Muscle of back (tissue), 11 donors: ENCODE data around the gene LDLRAD2. TPM values are rescaled to one million over a fixed set of nuclear protein-coding genes. Genes with fewer than 3 reads are reported as not detected.

Source experiments
- DNase-seq, 3 donors: peaks; one replicate each; pipeline versions ENCODE4 v3.0.0 to v3.0.0-alpha.2; 2013
- polyA plus RNA-seq, 10 donors: library from polyadenylated mRNA; unstranded; fragments of 120-200 nt; gene quantifications; one replicate each; pipeline ENCODE4 v1.2.1, GENCODE V29; 2013; ENCODE audit not compliant: insufficient read length in 10 of 10

Gene LDLRAD2
- polyA plus RNA-seq, 10 donors = 3.7 to 8.9 (median 6.3) TPM

GRCh38 chr1:21857840-21858670 is 46.0 kb downstream of the LDLRAD2 start:
- DNase-seq = no peak

DNA sequence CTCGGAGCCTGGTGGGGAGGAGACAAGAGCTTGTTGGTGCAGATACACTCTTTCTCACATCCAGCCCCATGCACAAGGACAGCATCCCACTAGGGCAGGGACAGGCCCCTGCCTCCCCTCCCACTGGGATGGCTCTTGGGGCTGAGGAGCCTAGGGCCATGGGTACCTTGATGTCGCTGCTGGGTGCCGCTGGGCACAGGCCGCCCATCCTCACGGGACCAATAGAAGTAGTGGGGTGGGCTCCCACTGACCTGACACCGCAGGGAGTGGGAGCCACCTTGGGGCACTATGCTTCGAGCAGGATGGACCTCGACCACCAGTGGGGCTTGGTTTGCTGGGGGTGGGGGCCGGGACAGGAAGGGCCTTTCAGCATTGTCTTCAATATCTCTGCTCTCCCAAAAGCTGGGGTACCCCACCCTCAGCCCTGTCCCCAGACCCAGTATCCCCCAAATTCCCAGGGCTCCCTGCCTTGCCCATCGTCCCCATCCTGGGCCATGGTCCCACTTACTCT is 47.7 kb downstream of the LDLRAD2 start:
- DNase-seq = no peak

- no peak for DNase-seq
These were observed 48.9 kb downstream of the LDLRAD2 start for GRCh38 chr1:21860971-21861370.

- no peak for DNase-seq
These were observed 49.8 kb downstream of the LDLRAD2 start for GRCh38 chr1:21861602-21862429.

DNA sequence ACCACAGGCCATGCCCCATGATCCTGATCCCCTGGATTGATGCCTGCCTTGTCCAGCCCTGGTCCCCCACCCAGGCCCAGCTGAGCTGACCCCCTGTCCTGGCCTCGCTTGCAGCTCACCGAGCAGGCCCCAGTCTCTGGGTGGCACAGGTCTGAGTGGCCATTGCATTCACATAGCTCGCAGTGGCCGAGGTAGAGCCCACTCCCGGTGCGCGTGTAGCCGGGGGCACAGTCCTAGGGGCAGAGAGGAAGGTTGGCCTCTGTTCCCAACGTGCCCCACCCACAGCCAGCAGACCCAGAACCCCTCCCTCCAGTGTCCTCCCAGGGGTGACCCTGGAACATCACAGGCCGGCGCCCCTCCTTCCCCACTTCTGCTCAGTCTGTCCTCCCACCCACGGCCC is 51.9 kb downstream of the LDLRAD2 start:
- no peak for DNase-seq

- DNase-seq = no peak
These were observed 52.7 kb downstream of the LDLRAD2 start for GRCh38 chr1:21864730-21865129.

DNA sequence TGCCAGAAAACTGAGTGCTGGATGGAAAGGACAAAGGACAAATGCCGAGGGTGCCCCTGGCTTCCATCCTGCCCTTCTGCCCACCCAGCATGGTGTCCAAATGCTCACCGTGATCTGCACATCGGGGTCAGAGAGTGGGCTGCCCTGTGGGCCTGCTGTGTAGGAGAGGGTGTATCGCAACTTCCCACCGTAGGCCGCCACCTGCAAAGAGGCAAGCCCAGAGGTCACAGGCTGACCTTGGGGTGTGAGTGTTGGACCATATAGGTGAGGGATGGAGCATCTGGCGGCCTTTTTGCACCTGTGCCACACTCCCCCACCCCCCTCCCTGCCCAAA is 53.5 kb downstream of the LDLRAD2 start:
- no peak for DNase-seq

DNA sequence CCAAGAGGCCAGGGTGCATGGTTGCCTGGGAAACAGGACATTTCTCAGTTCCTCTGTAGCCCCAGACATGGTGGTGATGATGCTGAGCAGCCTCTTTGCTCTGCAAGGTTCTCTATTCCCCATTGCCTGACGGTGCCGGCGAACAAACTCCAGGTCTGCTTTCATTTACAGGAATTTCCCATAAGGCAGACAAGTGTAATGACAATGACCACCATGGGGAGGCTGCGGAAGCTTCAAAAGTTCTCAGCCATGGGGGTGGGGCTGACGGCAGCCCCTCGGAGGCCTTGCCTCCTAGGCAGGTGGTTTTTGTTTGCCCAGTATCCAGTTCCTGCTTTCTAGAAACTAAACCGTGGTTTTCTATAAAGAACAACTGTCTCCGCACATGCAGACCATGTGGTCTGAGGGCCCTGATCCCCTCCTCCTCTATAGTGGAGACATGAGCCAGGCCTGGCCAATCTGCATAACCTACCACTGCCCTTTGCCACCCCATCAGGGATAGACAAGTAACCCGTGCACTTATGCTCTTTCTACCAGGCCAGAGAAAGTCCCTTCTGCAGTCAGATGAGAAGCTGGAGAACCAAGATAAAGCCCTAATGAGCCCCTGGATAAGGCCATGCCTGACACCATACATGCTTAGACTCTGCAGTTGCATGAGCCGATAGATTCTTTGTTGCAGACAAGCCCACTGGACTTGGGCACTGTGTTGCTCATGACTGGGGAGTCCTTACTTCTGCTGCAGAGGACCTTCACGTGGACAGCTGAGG is 54.1 kb downstream of the LDLRAD2 start:
- DNase-seq = peak in 1 of 3 donors; percentile 9

DNA sequence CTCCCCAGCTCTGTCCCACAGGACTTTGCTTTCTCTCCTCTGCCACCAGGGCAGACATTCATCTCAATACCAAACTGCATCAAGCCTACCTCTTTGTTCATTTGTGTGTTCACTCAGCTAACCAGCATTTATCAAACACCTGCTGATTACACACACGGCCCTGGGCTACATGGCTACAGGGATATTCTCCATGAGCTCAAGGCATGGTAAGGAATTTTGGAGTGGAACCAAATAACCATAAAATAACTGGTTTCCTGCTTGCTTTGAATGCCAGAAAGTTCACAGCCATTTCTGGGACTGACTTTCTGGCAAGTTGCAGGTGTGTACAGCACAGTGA is 54.6 kb downstream of the LDLRAD2 start:
- DNase-seq = no peak

- no peak for DNase-seq
These were observed 55.5 kb downstream of the LDLRAD2 start for GRCh38 chr1:21867451-21867996.

- DNase-seq = no peak
These were observed 56.4 kb downstream of the LDLRAD2 start for GRCh38 chr1:21868482-21868881.

DNA sequence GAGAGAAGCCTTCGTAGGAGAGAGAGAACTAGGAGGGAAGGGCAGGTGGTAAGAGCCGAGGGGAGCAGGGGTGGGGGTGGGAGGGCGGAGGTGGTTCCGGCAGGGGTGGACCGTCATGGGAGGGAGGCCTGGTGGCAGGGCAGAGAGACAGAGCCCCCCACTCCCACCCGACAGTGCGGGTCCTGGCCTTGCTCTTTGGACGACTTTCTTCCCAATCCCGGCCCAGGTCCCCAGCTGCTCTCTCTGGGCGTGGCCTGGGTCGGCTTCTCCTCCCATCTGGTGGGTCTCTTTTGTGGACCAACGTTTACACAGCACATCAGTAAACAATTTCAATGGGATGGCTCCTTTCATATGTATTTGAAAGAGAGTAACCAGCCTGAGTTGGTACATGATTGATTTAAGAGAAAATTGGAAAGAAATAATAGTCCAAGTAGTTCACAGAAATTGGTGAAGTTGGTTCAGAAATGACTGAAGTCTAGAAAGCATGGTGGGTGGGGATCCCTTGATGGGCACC is 56.9 kb downstream of the LDLRAD2 start:
- DNase-seq = no peak

DNA sequence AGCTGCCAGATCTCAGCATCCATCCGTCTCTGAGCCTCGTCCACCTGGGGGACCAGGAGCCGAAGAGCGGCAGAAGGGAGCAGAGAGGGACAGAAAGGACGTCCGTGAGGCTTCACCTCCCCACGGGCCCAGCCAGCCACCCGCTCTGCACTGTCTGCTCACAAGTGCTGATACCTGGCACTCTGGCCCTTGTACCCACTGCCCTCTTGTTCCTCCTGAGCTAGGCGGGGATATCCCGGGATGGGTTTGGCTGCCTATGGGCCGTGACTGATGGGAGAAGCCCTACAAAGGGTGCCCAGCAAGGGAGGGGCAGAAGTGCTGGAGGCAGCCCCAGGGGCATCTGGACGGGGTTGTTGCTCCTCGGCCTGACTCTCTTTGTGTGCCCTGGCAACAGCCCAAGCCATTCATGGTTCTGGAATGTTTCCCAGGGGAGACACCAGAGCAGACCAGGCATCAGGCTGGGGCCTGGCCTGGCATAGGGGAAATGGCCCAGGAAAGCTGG is 57.6 kb downstream of the LDLRAD2 start:
- peak; percentile 20 to 58 (median 42) for DNase-seq

DNA sequence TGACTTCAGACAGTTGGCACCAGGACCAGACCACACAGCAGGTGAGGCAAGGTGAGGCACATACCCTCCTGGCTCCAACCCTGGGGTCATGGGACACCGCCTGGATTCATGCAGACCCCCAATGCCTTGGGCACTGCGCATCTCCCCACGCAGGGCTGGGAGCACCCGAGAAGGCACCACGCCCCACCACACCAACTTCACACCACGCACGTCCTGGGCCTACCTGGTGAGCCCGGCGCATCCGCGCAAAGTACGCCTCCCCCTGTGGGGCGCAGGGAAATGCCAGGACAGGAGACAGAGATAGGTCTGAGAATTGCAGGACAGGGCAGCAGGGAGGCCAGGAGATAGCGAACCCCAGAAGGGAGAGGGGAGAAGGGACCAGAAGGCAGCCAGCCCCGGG is 58.5 kb downstream of the LDLRAD2 start:
- no peak for DNase-seq

DNA sequence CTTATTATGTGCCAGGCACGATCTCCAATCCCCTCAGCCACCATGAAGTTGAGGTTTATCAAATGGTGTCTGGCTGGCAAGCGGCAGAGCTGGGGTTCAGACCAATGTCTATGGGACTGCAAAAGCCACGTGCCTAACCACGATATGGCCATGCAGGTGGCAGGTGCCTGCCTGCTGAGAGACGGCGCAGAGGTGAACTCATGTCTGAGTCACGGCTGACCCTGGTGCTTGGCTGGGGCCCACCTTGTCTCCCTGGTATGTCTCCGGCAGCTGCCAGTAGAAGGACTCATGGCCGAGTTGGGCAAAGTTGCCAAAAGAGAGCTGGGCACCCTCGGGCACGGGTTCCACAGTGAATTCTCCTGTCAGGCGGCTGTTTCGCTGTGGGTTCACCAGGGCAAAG is 59.9 kb downstream of the LDLRAD2 start:
- DNase-seq = no peak

DNA sequence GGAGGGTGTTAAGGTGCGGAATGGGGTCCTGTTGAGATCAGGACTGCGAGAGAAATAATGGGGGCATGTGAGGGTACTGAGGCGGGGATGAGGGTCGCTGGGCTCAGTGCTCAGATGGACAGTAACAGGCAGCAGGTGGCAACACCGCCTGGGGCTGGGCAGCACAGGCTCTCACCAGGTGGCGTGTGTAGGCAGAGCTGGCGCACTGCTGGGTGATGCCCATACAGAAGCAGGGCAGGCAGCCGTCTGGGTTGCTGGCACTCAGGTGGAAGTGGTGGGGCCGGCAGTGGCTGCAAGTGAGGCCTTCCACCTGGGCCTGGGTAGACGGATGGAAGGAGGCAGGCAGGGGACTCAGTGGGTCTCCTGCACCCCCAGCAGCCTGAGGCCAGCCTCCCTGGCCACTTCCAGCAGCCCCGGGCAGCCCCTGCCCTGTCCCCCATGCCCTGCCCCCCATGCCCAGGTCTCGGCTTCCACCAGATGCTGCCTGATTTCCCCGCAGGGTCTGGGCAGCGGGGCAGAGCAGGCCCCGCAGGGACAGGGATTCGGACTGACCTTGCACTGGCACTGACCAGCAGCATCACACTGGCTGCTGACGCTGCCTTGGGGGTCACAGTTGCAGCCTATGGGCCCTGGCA is 60.5 kb downstream of the LDLRAD2 start:
- DNase-seq = no peak

DNA sequence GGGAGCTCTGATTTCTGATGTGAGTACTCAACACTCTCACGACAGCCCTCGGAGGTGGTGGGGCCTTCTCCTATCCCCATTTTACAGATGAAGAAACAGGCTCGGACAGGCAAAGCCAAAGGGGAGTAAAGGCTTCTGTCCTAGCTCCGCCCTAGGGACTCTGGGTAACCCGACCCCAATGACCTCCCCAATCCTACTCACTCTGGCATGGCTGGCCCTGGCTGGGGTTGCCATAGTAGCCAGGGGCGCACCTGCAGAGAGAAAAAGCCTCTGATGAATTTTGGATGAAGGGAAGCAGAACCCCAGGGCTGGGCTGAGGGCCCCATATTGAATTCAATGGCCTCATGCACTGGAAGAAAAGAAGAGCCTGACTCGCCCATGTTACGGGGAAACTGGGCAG is 61.1 kb downstream of the LDLRAD2 start:
- DNase-seq = no peak

- no peak for DNase-seq
These were observed 61.7 kb downstream of the LDLRAD2 start for GRCh38 chr1:21873761-21874160.

GRCh38 chr1:21874328-21874727 is 62.3 kb downstream of the LDLRAD2 start:
- no peak for DNase-seq
